ENCODE results near the gene GSTM1. TPM values are rescaled to one million over a fixed set of nuclear protein-coding genes. Genes with fewer than 3 reads are reported as not detected.

The GSTM1 gene
- total RNA-seq, 1 donor from 2014 or later = 17.8 TPM

DNA sequence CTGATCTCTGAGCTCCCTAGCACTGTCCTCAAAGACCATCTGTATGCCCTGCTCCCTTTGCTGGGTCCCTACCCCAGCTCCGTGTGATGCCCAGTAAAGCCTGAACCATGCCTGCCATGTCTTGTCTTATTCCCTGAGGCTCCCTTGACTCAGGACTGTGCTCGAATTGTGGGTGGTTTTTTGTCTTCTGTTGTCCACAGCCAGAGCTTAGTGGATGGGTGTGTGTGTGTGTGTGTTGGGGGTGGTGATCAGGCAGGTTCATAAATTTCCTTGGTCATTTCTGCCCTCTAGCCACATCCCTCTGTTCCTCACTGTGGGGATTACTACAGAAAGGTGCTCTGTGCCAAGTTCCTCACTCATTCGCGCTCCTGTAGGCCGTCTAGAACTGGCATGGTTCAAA, 30.1 kb downstream of the GSTM1 start:
- DNase-seq (ENCODE audit: low spot score) = no peak
- H3K36me3 Mint-ChIP-seq (ENCODE audit: low read depth) = no peaks in the 10 kb centered on the region
- H3K27ac Mint-ChIP-seq (ENCODE audit: unreplicated experiment) = no peak overlapping the region
- TF ChIP-seq, protein P1, sequence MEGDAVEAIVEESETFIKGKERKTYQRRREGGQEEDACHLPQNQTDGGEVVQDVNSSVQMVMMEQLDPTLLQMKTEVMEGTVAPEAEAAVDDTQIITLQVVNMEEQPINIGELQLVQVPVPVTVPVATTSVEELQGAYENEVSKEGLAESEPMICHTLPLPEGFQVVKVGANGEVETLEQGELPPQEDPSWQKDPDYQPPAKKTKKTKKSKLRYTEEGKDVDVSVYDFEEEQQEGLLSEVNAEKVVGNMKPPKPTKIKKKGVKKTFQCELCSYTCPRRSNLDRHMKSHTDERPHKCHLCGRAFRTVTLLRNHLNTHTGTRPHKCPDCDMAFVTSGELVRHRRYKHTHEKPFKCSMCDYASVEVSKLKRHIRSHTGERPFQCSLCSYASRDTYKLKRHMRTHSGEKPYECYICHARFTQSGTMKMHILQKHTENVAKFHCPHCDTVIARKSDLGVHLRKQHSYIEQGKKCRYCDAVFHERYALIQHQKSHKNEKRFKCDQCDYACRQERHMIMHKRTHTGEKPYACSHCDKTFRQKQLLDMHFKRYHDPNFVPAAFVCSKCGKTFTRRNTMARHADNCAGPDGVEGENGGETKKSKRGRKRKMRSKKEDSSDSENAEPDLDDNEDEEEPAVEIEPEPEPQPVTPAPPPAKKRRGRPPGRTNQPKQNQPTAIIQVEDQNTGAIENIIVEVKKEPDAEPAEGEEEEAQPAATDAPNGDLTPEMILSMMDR (IDR thresholded peaks at IDR 0.05) = no peak
- H3K4me1 Mint-ChIP-seq (ENCODE audit: low read depth) = peaks cover 7% of the 10 kb centered on the region
- no peak overlapping the region for H3K4me3 Mint-ChIP-seq (ENCODE audit: unreplicated experiment)
- H3K9me3 Mint-ChIP-seq (ENCODE audit: low read depth) = no peaks in the 10 kb centered on the region
- H3K27me3 Mint-ChIP-seq (ENCODE audit: low read depth) = no peaks in the 10 kb centered on the region

DNA sequence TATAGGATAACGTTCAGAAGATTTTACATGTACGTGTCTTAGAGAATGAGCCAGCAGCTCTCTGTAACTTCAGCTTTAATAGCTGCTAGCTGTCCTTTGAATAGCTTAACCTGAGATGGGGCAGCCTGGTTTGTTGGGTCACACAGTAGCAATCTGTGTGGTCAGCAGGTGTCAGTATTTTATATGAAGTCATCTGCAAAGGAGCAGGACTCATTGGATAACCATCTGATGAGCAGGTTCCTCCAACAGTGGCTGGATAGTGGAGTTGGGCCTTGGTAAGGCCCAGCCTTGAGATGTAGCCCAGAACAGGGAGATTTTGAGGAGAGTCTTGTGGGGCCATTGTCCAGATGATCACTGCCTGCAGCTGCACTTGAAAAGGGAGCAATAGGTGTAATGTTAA, 30.9 kb downstream of the GSTM1 start:
- H3K27ac Mint-ChIP-seq (ENCODE audit: unreplicated experiment) = no peak overlapping the region

DNA sequence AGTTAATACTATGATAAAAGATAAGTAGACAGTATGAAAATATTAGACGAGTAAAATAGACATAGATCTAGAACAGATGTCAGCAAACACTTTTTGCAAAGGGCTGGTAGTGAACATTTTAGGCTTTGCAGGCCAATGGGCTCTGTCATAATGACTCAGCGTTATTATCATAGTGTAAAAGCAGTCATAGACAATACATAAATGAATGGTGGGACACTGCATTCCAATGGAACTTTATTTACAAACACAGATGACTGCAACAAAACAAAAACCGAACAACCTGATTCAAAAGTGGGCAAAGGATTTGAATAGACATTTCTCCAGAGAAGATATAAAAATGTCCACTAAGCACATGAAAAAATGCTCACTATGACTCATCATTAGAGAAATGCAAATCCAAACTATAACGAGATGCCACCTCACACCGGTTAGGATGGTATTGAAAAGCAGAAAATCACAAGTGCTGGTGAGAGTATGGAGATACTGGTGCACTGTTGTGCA, 31.8 kb downstream of the GSTM1 start:
- H3K27me3 Mint-ChIP-seq (ENCODE audit: low read depth) = no peaks in the 10 kb centered on the region
- H3K4me1 Mint-ChIP-seq (ENCODE audit: low read depth) = peaks cover 13% of the 10 kb centered on the region
- DNase-seq (ENCODE audit: low spot score) = no peak
- TF ChIP-seq, protein P1 (IDR thresholded peaks at IDR 0.05) = no peak
- no peak overlapping the region for H3K4me3 Mint-ChIP-seq (ENCODE audit: unreplicated experiment)
- H3K36me3 Mint-ChIP-seq (ENCODE audit: low read depth) = no peaks in the 10 kb centered on the region
- H3K9me3 Mint-ChIP-seq (ENCODE audit: low read depth) = no peaks in the 10 kb centered on the region
- H3K27ac Mint-ChIP-seq (ENCODE audit: unreplicated experiment) = peak overlapping the region; percentile 3

More for the DNA sequence above, 30.9 kb downstream of the GSTM1 start:
- no peaks in the 10 kb centered on the region for H3K27me3 Mint-ChIP-seq (ENCODE audit: low read depth)
- TF ChIP-seq, protein P1 (IDR thresholded peaks at IDR 0.05) = no peak
- no peak overlapping the region for H3K4me3 Mint-ChIP-seq (ENCODE audit: unreplicated experiment)
- no peaks in the 10 kb centered on the region for H3K9me3 Mint-ChIP-seq (ENCODE audit: low read depth)
- H3K36me3 Mint-ChIP-seq (ENCODE audit: low read depth) = no peaks in the 10 kb centered on the region
- H3K4me1 Mint-ChIP-seq (ENCODE audit: low read depth) = peaks cover 11% of the 10 kb centered on the region
- DNase-seq (ENCODE audit: low spot score) = no peak

DNA sequence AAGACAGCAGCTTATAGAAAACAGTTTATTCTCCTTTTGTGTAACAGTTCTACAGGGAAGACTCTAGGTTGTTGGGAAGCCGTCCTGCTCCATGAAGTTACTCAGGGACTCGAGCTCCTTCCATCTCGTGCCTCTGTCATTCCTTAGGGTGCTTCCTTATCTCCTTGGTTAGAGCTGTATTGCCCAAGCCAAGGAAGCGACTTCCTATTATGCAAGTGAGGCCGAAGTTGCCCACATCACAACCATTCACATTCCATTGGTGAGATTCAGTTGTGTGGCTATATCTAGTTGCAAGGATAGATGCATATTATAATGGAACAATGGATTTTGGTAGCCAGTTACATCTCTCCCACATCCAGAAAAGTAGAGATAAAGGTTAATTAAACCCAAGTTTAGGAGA, 33.4 kb downstream of the GSTM1 start:
- no peak for DNase-seq (ENCODE audit: low spot score)
- H3K4me1 Mint-ChIP-seq (ENCODE audit: low read depth) = peaks cover 13% of the 10 kb centered on the region
- no peaks in the 10 kb centered on the region for H3K9me3 Mint-ChIP-seq (ENCODE audit: low read depth)
- TF ChIP-seq, protein P1 (IDR thresholded peaks at IDR 0.05) = no peak
- H3K36me3 Mint-ChIP-seq (ENCODE audit: low read depth) = no peaks in the 10 kb centered on the region
- no peak overlapping the region for H3K27ac Mint-ChIP-seq (ENCODE audit: unreplicated experiment)
- H3K27me3 Mint-ChIP-seq (ENCODE audit: low read depth) = no peaks in the 10 kb centered on the region
- H3K4me3 Mint-ChIP-seq (ENCODE audit: unreplicated experiment) = no peak overlapping the region

DNA sequence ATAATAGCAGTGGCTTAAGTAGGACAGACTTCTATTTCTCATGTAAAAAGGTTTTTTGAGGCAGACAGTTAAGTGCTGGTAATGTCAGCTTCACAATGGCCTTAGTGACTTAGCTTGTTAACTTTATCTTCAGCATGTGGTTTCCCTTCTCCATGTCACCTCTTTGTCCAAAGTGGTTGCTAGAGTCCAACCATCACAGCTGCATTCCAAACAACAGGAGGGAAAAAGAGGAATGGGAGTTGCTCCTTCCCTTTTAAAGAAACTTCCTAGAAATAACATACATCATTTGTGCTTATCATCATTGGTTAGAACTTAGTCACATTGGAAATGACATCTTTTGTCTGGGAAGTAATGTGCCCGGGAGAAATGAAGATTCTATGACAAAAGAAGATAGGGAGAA, 34.4 kb downstream of the GSTM1 start:
- no peaks in the 10 kb centered on the region for H3K36me3 Mint-ChIP-seq (ENCODE audit: low read depth)
- H3K9me3 Mint-ChIP-seq (ENCODE audit: low read depth) = no peaks in the 10 kb centered on the region
- peaks cover 13% of the 10 kb centered on the region for H3K4me1 Mint-ChIP-seq (ENCODE audit: low read depth)
- no peaks in the 10 kb centered on the region for H3K27me3 Mint-ChIP-seq (ENCODE audit: low read depth)
- H3K27ac Mint-ChIP-seq (ENCODE audit: unreplicated experiment) = no peak overlapping the region
- no peak overlapping the region for H3K4me3 Mint-ChIP-seq (ENCODE audit: unreplicated experiment)
- DNase-seq (ENCODE audit: low spot score) = no peak
- TF ChIP-seq, protein P1 (IDR thresholded peaks at IDR 0.05) = no peak
